ENCODE measurements around the gene XG. TPM values are rescaled to one million over a fixed set of nuclear protein-coding genes. Genes with fewer than 3 reads are reported as not detected.
"Not testable (repeated sequence)": the region's sequence is repeated elsewhere in the genome, so short reads cannot be mapped to it uniquely, and the experiment has no call there.

XG gene
- total RNA-seq, 2 donors from 2014 or later, result 0.26 TPM; not detected in 1

DNA sequence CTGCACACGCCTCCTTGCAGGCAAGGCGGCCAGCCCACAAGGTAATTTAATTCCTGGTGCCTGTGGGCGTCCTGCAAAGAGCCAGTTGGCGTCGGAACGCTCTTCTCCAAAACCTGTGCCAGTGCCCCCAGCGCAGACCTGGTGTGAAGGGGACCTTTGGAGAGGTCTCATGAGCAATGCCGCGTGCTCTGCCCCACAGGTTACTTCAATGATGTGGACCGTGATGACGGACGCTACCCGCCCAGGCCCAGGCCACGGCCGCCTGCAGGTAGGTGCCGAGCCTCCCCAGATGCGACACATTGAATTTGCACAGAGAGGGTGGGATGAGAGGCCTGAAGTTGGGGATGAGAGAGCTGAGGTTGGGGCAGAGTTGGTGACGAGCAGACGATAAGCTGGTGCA, 42.5 kb downstream of the XG start:
- DNase-seq, result no peak
- no peak for ATAC-seq
- WGBS, 2 donors, result 88 to 96% methylated on average over 9 to 13 of the region's 19 CpGs
- no peak overlapping the region for H3K27ac ChIP-seq
- no peak for TF ChIP-seq CTCF (IDR thresholded peaks at IDR 0.05)
- no peak for TF ChIP-seq POLR2A (IDR thresholded peaks at IDR 0.05)
- no peaks in the 10 kb centered on the region for H3K4me1 ChIP-seq
- intact Hi-C loops (cut with DNase I), result no loop called here
- no peaks in the 10 kb centered on the region for H3K9me3 ChIP-seq
- H3K27me3 ChIP-seq, result no peaks in the 10 kb centered on the region
- no peak overlapping the region for H3K4me3 ChIP-seq
- no peaks in the 10 kb centered on the region for H3K36me3 ChIP-seq (replicated peaks in 1 of 2; ENCODE audit: insufficient read depth in 1 of 2, low read depth in 2 of 2)

- intact Hi-C loops (cut with DNase I); H3K27me3 ChIP-seq; ATAC-seq; H3K36me3 ChIP-seq (replicated peaks in 1 of 2; ENCODE audit: insufficient read depth in 1 of 2, low read depth in 2 of 2); DNase-seq; H3K27ac ChIP-seq; H3K4me3 ChIP-seq; H3K9me3 ChIP-seq; H3K4me1 ChIP-seq: not testable (repeated sequence)
- 35 to 69% methylated on average over 12 of the region's 15 CpGs for WGBS, 2 donors
These were observed 45.0 kb downstream of the XG start for GRCh38 chrX:2796808-2797207.

DNA sequence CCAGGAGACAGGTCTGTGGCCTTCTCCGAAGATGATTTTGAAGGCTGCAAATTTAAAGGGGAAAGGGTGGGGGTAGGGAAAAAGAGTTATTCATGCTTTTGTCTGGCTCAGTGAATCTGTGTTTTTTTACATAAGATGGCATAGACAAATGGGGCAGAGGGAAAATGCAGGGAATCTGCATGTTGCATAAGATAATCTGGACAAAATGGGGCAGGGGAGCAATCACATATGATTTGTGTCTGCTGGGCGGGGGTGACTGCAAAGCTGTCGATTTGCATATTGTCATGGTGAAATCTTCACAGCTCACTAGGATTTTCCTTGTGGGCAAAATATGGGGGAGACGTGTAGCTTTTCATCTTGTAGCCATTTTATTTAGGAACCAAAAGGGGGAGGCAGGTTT, 47.5 kb downstream of the XG start:
- no peak for DNase-seq

DNA sequence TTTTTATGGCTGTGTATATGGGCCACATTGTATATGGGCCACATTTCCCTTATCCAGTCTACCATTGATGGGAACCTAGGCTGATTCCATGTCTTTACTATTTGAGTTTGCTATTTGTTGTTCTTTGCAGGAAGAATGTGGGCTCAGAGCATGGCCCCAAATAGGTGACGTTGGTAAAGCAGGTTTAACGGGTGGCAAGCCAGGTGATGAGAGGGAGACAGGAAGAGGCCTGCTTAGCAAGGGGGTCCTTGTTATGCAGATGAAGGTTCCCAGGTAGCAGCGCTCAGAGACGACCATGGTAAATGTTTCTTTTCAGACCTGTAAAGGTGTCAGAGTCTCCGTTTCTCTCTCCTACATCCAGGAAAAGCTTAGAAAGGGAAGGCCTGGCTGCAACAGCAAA, 48.1 kb downstream of the XG start:
- 84% methylated on average over 5 of the region's 5 CpGs for WGBS, 2 donors
- H3K4me3 ChIP-seq; intact Hi-C loops (cut with DNase I); DNase-seq; H3K9me3 ChIP-seq; H3K27me3 ChIP-seq; H3K27ac ChIP-seq; ATAC-seq; H3K4me1 ChIP-seq; H3K36me3 ChIP-seq (replicated peaks in 1 of 2; ENCODE audit: insufficient read depth in 1 of 2, low read depth in 2 of 2): not testable (repeated sequence)

More for the DNA sequence above, 47.5 kb downstream of the XG start:
- no peaks in the 10 kb centered on the region for H3K9me3 ChIP-seq
- intact Hi-C loops (cut with DNase I), result no loop called here
- no peak for TF ChIP-seq CTCF (IDR thresholded peaks at IDR 0.05)
- H3K36me3 ChIP-seq (replicated peaks in 1 of 2; ENCODE audit: insufficient read depth in 1 of 2, low read depth in 2 of 2), result no peaks in the 10 kb centered on the region
- no peak overlapping the region for H3K4me3 ChIP-seq
- H3K27me3 ChIP-seq, result no peaks in the 10 kb centered on the region
- no peaks in the 10 kb centered on the region for H3K4me1 ChIP-seq
- no peak for ATAC-seq
- WGBS, 2 donors, result 68 to 73% methylated on average over 4 of the region's 4 CpGs
- no peak overlapping the region for H3K27ac ChIP-seq

DNA sequence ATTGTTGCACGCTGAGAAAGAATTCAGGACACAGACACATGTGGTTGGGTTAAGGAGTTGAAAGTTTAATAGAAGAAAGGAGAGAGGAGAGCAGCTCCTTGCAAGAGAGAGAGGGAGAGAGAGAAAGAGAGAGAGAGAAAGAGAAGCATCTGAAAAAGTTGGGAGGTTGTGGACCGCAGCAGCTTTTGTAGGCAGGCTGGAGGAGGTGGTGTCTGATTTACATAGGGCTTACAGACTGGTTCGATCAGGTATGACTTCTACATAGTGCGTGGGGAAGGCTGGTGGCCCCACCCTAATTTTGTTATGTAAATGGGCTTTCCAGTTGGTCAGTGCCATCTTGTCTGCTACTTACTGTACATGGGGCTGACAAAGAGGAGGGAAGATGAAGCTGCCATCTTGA, 49.4 kb downstream of the XG start:
- 94 to 100% methylated on average over 4 of the region's 4 CpGs for WGBS, 2 donors
- no peak overlapping the region for H3K4me3 ChIP-seq

GRCh38 chrX:2802376-2803090, 50.7 kb downstream of the XG start:
- H3K27ac ChIP-seq; DNase-seq; H3K4me3 ChIP-seq; H3K36me3 ChIP-seq (replicated peaks in 1 of 2; ENCODE audit: insufficient read depth in 1 of 2, low read depth in 2 of 2); H3K9me3 ChIP-seq; H3K4me1 ChIP-seq; H3K27me3 ChIP-seq; intact Hi-C loops (cut with DNase I); ATAC-seq: not testable (repeated sequence)
- WGBS, 2 donors, result 60 to 71% methylated on average over 14 to 16 of the region's 18 CpGs

More for the DNA sequence above, 49.4 kb downstream of the XG start:
- no peaks in the 10 kb centered on the region for H3K4me1 ChIP-seq
- no peak for ATAC-seq
- no peaks in the 10 kb centered on the region for H3K27me3 ChIP-seq
- DNase-seq, result no peak
- TF ChIP-seq POLR2A (IDR thresholded peaks at IDR 0.05), result no peak
- TF ChIP-seq CTCF (IDR thresholded peaks at IDR 0.05), result no peak
- H3K9me3 ChIP-seq, result no peaks in the 10 kb centered on the region
- no peaks in the 10 kb centered on the region for H3K36me3 ChIP-seq (replicated peaks in 1 of 2; ENCODE audit: insufficient read depth in 1 of 2, low read depth in 2 of 2)
- H3K27ac ChIP-seq, result no peak overlapping the region
- intact Hi-C loops (cut with DNase I), result no loop called here

GRCh38 chrX:2803486-2803885, 51.6 kb downstream of the XG start:
- H3K4me1 ChIP-seq; ATAC-seq; intact Hi-C loops (cut with DNase I); H3K9me3 ChIP-seq; H3K4me3 ChIP-seq; H3K27ac ChIP-seq; H3K27me3 ChIP-seq; H3K36me3 ChIP-seq (replicated peaks in 1 of 2; ENCODE audit: insufficient read depth in 1 of 2, low read depth in 2 of 2): not testable (repeated sequence)
- DNase-seq, result peak in 2 of 4 donors; percentile 2 to 29
- 27 to 43% methylated on average over 1 to 3 of the region's 8 CpGs for WGBS, 2 donors

- intact Hi-C loops (cut with DNase I); H3K4me3 ChIP-seq; H3K4me1 ChIP-seq; H3K36me3 ChIP-seq (replicated peaks in 1 of 2; ENCODE audit: insufficient read depth in 1 of 2, low read depth in 2 of 2); ATAC-seq; H3K27ac ChIP-seq; H3K9me3 ChIP-seq; H3K27me3 ChIP-seq: not testable (repeated sequence)
- 73 to 81% methylated on average over 5 of the region's 18 CpGs for WGBS, 2 donors
- DNase-seq, result peak in 1 of 4 donors; percentile 3
These were observed 52.4 kb downstream of the XG start for GRCh38 chrX:2804106-2804843.

GRCh38 chrX:2804858-2805257, 53.0 kb downstream of the XG start:
- H3K36me3 ChIP-seq (replicated peaks in 1 of 2; ENCODE audit: insufficient read depth in 1 of 2, low read depth in 2 of 2); H3K4me3 ChIP-seq; H3K27me3 ChIP-seq; intact Hi-C loops (cut with DNase I); H3K9me3 ChIP-seq; H3K4me1 ChIP-seq; H3K27ac ChIP-seq: not testable (repeated sequence)
- peak in 1 of 4 donors; percentile 9 for DNase-seq
- peak; percentile 35 for ATAC-seq
- WGBS, 2 donors, result 90% methylated on average over 5 of the region's 20 CpGs; no CpG with 5 or more reads in 1 of the 2 donors

Measured in body of pancreas (tissue), 4 donors.